GM18870 (cell line): Measurements from ENCODE around the gene FAM171A2.
"Not testable (repeated sequence)": the region's sequence is repeated elsewhere in the genome, so short reads cannot be mapped to it uniquely, and the experiment has no call there.

Experiments used
- ATAC-seq: cut with Tn5 transposase; IDR thresholded peaks from one replicate; pipeline ENCODE4 v1.9.1; 2021; ENCODE audit warnings: moderate library complexity; ENCODE audit not compliant: unreplicated experiment

Gene FAM171A2

GRCh38 chr17:44384281-44384822 lies 20.7 kb upstream of the FAM171A2 start:
- ATAC-seq, result no peak

GRCh38 chr17:44383861-44384260 lies 20.2 kb upstream of the FAM171A2 start:
- ATAC-seq, result no peak

GRCh38 chr17:44383363-44383762 lies 19.7 kb upstream of the FAM171A2 start:
- no peak for ATAC-seq

- ATAC-seq, result no peak
These were observed 19.3 kb upstream of the FAM171A2 start for GRCh38 chr17:44382917-44383316.

- no peak for ATAC-seq
These were observed 18.2 kb upstream of the FAM171A2 start for GRCh38 chr17:44381810-44382305.

GRCh38 chr17:44380767-44381166 lies 17.1 kb upstream of the FAM171A2 start:
- ATAC-seq, result no peak

GRCh38 chr17:44379887-44380286 lies 16.2 kb upstream of the FAM171A2 start:
- ATAC-seq, result no peak

GRCh38 chr17:44378171-44378705 lies 14.6 kb upstream of the FAM171A2 start:
- no peak for ATAC-seq

- no peak for ATAC-seq
These were observed 13.1 kb upstream of the FAM171A2 start for GRCh38 chr17:44376779-44377178.

- ATAC-seq, result no peak
These were observed 12.5 kb upstream of the FAM171A2 start for GRCh38 chr17:44376124-44376523.

GRCh38 chr17:44375196-44376017 lies 11.8 kb upstream of the FAM171A2 start:
- no peak for ATAC-seq

GRCh38 chr17:44374306-44375195 lies 10.9 kb upstream of the FAM171A2 start:
- ATAC-seq, result no peak

GRCh38 chr17:44372036-44372435 lies 8.4 kb upstream of the FAM171A2 start:
- no peak for ATAC-seq

- ATAC-seq, result not testable (repeated sequence)
These were observed 5.9 kb upstream of the FAM171A2 start for GRCh38 chr17:44369414-44370023.

GRCh38 chr17:44368391-44369243 lies 5.0 kb upstream of the FAM171A2 start:
- not testable (repeated sequence) for ATAC-seq

GRCh38 chr17:44367231-44367979 lies 3.8 kb upstream of the FAM171A2 start:
- ATAC-seq, result no peak

- not testable (repeated sequence) for ATAC-seq
These were observed 1.4 kb upstream of the FAM171A2 start for GRCh38 chr17:44365051-44365450.

GRCh38 chr17:44362949-44363612 lies 572 bp downstream of the FAM171A2 start:
- ATAC-seq, result no peak
